Activated CD4-positive, CD25-positive, alpha-beta regulatory T cell treated with anti-CD3 and anti-CD28 coated beads, Interleukin-2, amount 50 U/mL, for 16 hours (primary cell): ENCODE results near the gene LHX6.

ENCODE experiments used
- DNase-seq: peaks from one replicate; pipeline ENCODE4 v3.0.0-alpha.2; 2020; ENCODE audit warnings: low read depth, low spot score

Gene LHX6

GRCh38 chr9:122192261-122192875 lies 36.4 kb downstream of the LHX6 start:
- no peak for DNase-seq

- no peak for DNase-seq
These were observed 37.2 kb downstream of the LHX6 start for GRCh38 chr9:122191584-122191983.

DNA sequence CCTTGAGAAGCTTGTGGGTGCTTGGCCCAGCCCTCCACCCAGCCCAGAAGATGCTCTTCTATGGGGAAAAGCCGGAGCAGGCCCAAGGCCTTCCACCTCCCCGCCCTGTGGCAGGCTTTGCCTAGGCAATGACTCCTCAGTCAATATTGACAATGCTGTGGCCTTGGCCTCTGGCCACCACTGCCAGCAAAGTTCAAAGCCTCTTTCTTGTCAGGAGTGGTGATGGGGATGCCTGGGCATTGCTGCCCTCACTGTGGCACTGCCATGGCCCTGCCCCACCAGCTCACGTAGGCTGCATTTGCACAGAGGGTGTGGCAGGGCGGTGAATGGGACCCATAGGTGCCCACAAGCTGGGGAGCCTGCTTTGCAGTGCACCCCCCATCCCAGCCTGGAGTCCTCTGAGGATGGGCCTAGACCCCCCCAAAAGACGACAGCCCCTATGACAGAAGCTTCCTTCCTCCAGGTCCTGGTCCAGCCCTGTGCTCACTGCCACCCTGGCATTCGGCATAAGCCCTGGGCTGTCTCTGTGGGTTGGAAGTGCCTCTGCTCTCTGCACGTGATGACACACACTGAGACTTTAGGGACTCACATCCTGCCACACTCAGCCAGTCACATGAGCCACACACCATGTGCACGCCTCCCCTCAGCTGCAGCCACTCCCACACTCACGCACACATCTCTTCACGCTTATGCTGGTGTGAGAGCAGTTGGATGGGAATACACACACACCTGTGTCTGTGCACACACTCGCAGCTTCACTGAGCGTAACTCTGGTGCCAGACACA lies 38.0 kb downstream of the LHX6 start:
- DNase-seq, result no peak

DNA sequence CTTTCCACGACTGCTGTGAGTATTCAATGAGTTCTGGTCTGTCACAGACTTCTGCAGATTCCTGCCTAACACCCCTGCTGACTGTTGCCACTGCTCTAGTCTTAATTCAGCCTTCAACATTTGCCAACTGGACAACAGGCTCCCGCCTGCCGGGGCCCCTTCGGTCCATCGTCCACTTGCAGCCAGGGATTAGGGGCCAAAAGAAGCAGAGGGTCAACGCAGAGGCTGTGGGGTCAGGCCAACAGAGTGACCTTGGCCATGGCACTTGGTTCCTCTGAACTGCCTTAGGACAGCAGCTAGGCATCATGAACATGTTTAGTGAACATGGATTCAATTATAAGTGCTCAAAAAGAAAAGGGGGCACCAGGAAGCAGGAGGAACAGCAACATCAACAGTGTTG lies 40.4 kb downstream of the LHX6 start:
- no peak for DNase-seq

- DNase-seq, result no peak
These were observed 41.8 kb downstream of the LHX6 start for GRCh38 chr9:122186777-122187470.

GRCh38 chr9:122186301-122186700 lies 42.5 kb downstream of the LHX6 start:
- no peak for DNase-seq

- no peak for DNase-seq
These were observed 44.2 kb downstream of the LHX6 start for GRCh38 chr9:122184551-122184950.

- DNase-seq, result no peak
These were observed 45.3 kb downstream of the LHX6 start for GRCh38 chr9:122183501-122183900.

GRCh38 chr9:122180633-122181032 lies 48.1 kb downstream of the LHX6 start:
- DNase-seq, result no peak

- no peak for DNase-seq
These were observed 49.1 kb downstream of the LHX6 start for GRCh38 chr9:122179690-122180074.

DNA sequence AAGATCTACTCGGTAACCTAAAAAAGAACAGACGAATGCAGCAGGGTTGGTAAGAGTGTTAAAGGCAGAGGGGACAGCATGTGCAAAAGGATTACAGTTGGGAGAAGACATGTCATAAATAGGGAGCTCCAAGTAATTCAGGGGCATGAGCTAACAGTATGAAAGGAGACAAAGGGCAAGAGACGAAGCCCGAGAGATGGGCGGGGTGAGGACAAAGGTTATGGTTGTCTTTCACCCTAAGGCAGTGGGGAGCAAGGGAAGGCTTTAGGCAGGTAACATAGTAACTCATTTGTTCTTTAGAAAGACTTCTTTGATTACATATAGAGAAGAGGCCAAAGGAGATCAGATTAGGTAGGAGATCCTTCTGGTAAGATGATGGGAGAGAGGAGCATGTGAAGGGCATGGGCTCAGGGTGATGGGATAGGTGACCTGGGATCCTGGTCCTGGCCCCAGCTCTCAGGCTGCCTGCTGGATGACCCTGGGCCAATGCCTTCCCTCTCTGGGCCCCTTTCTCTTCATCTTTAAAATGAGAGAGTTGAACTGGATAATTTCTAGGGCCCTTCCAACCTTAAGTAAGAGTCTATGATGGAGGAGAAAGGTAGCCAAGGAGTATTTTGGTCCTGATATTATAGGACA lies 49.6 kb downstream of the LHX6 start:
- no peak for DNase-seq

- no peak for DNase-seq
These were observed 51.8 kb downstream of the LHX6 start for GRCh38 chr9:122176916-122177315.

GRCh38 chr9:122173670-122174069 lies 55.1 kb downstream of the LHX6 start:
- DNase-seq, result no peak

DNA sequence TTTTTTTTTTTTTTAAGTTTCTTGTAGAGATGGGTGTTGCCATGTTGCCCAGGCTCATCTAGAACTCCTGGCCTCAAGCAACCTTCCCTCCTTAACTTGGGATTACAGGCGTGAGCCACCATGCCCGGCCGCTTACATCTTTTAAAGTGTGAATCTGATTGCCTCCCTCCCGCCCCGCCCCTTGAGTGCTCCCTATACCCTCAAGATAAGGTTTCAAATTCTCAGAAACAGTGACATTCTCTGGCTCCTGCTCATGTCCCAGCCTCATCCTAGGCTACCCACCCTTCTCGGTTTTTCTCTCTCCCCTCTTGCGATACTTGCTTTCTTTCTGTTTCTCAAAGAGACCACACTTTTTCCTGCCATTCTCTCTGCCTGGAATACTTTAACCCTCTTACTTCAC lies 56.6 kb downstream of the LHX6 start:
- DNase-seq, result no peak

- no peak for DNase-seq
These were observed 60.4 kb downstream of the LHX6 start for GRCh38 chr9:122168356-122168755.

DNA sequence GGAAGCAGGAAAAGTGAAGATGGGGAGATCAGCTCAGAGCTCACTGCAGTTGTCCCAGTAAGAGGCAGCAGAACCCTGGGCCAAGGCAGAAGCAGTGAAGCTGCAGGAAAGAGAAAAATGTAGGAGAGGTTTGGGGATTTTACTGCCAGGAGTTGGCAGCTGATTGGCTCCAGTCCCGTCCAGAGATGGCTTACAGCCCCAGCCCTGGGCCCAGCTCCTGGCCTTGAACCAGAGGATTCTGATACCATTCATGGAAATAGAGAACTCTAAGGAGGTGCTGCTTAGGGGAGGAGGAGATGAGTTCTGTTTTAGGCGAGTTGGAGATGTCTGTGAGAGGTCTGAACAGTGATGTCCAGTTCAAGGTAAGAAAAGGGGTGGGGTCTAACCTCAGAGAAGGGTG lies 64.5 kb downstream of the LHX6 start:
- no peak for DNase-seq

- no peak for DNase-seq
These were observed 66.3 kb downstream of the LHX6 start for GRCh38 chr9:122162415-122162814.

DNA sequence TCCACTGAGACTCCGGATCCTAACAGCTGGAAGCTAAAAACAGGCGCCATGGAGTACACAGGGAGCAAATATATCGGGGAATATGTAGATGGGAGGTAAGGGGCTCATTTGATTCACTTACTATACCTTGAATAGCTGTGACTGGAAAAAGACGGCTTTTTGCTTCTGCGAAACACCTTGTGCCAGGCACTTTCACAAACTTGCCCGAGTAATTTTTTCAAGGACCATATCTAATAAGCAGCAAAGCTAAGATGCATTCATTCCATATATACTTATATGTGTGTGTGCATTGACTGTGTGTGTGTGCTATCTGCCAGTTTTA lies 68.9 kb downstream of the LHX6 start:
- no peak for DNase-seq

DNA sequence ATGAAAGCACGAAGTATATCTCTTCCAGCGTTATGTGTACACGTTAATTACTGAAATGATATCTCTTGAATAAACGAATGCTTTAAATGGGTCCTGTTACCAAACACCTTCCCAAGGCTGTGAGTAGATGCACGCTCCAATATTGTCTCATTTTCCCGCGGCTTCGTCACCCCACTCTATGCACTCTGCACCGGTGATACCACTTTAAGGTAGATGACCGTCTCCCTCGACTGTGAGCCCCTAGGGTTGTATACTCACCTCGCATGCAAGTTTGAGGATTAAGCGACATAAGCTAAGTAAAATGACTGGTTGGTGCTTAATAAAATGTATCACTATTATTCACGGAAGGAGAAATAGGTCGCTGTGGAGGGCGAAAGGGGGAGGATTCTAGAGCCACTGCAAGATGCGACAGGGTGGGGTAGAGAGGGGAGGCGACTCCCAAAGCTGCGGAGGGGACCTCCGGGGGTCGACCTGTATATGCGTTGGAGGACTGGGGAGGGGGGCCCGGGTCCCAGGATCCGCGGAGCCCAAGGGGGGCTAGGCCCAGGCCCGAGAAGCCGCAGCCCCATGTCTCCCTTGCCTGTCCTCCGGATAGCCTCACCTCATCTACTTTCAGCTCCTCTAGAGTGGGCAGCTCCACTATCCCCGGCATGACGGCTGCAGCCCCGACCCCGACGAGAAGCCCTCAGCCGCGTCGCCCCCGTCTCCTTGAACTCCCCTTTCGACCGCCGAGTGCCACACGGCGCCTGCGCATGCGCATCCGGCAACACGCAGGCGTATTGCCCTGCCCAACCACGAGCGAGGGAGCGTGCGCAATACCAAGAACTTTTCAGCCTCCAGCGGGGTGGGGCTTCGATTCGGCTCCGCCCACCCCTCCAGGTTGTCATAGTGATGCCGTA lies 69.5 kb downstream of the LHX6 start, which contains the start of the genes MORN5 and NDUFA8:
Gene MORN5 (plus strand): TSS at position 883 of the 899 bp plus-strand sequence. CDS start 65 bp downstream, outside the sequence.
Gene NDUFA8 (minus strand): TSS at position 754 of the 899 bp plus-strand sequence. CDS start 102 bp downstream, at position 652.
- peak; percentile 90 for DNase-seq

DNA sequence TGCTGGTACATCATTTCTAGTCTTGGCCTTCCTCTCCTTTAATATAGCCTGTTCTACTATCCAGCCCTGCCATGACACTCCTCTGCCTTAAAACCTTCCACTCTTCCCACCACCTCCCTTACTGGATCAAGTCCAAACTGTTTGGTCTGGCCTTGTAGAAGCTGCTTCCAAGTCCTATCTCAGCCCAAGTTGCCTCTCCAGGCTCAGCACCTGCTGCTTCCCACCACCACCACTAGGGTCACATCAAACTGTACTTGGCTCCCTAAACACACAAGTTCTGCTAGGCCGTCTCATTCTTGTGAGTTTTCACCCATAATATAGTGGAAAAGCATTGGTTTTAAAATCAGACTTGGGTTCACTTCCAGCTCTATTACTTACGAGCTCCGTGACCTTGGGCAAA lies 70.6 kb downstream of the LHX6 start:
- DNase-seq, result no peak

DNA sequence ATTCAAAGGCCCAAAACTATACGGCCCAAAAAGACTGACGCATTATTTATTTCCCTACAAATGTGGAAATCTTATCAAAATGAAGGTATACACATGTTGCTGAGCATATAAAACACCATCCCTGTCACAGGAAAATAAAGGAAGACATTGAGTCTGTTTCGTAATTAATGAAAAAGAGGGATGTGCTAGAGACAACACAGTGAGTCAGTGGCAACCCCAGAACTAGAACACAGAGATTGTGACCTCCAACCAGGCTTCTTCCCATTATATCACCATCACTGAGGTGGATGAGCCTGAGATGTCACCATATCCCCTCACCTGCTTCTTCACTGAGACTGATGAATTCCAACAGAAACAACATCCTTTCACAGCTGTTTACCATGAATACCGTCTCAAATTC lies 73.0 kb downstream of the LHX6 start:
- DNase-seq, result no peak
